Subcutaneous abdominal adipose tissue (tissue), 5 donors: ENCODE data around the gene DAGLA.

Experiments used
- H3K27ac ChIP-seq: one replicate; pipeline ENCODE4 v1.7.0; 2013; ENCODE audit warnings: low read depth, mild to moderate bottlenecking, inconsistent platforms, low read length, moderate library complexity
- H3K27me3 ChIP-seq, 5 donors: one replicate each; pipeline ENCODE4 v1.7.0; 2013; ENCODE audit warnings: low read length in 5 of 5, inconsistent platforms in 1 of 5; ENCODE audit not compliant: control insufficient read depth in 5 of 5, insufficient read depth in 4 of 5
- H3K36me3 ChIP-seq, 5 donors: one replicate each; pipeline ENCODE4 v1.7.0; 2013; ENCODE audit warnings: low read length in 5 of 5; ENCODE audit not compliant: control insufficient read depth in 5 of 5, insufficient read depth in 5 of 5
- H3K4me1 ChIP-seq, 5 donors: one replicate each; pipeline ENCODE4 v1.7.0; 2013; ENCODE audit warnings: low read length in 5 of 5, mild to moderate bottlenecking in 3 of 5, moderate library complexity in 1 of 5; ENCODE audit not compliant: control insufficient read depth in 5 of 5, insufficient read depth in 5 of 5
- H3K4me3 ChIP-seq, 5 donors: one replicate each; pipeline ENCODE4 v1.7.0; 2013; ENCODE audit warnings: low read length in 5 of 5, low read depth in 1 of 5
- H3K9ac ChIP-seq, 5 donors: one replicate each; pipeline ENCODE4 v1.7.0; 2013; ENCODE audit warnings: low read length in 5 of 5, mild to moderate bottlenecking in 4 of 5, moderate library complexity in 3 of 5
- H3K9me3 ChIP-seq, 5 donors: one replicate each; pipeline ENCODE4 v1.7.0; 2013; ENCODE audit warnings: low read length in 5 of 5; ENCODE audit not compliant: control insufficient read depth in 5 of 5
- donor health status: healthy.
- donor health status: healthy.
- donor health status: healthy.
- donor health status: healthy.
- donor health status: healthy.

The DAGLA gene

GRCh38 chr11:61720597-61720996, 40.4 kb downstream of the DAGLA start:
- no peak overlapping the region for H3K27ac ChIP-seq
- no peak overlapping the region for H3K9ac ChIP-seq
- peaks cover 0 to 3% (median 0%) of the 10 kb centered on the region in 5 donors for H3K27me3 ChIP-seq
- no peaks in the 10 kb centered on the region for H3K9me3 ChIP-seq
- H3K4me3 ChIP-seq, result no peak overlapping the region
- peaks cover 0 to 33% (median 18%) of the 10 kb centered on the region in 5 donors for H3K36me3 ChIP-seq
- peaks cover 1 to 40% (median 32%) of the 10 kb centered on the region in 5 donors for H3K4me1 ChIP-seq

GRCh38 chr11:61724437-61724836, 44.2 kb downstream of the DAGLA start:
- Histone ChIP-seq H3K36me3 (peaks cover 0 to 69% (median 41%) of the 10 kb centered on the region in 5 donors), H3K27me3 (no peaks in the 10 kb centered on the region), H3K27ac (no peak overlapping the region)

GRCh38 chr11:61725781-61726231, 45.6 kb downstream of the DAGLA start:
- Histone ChIP-seq H3K9ac (no peak overlapping the region), H3K4me1 (peaks cover 0 to 7% (median 1%) of the 10 kb centered on the region in 5 donors), H3K36me3 (peaks cover 0 to 70% (median 39%) of the 10 kb centered on the region in 5 donors), H3K27ac (no peak overlapping the region), H3K9me3 (no peaks in the 10 kb centered on the region), H3K27me3 (no peaks in the 10 kb centered on the region), H3K4me3 (no peak overlapping the region)

More at GRCh38 chr11:61724437-61724836, 44.2 kb downstream of the DAGLA start:
- Histone ChIP-seq H3K4me1 (peaks cover 0 to 7% (median 1%) of the 10 kb centered on the region in 5 donors), H3K9me3 (no peaks in the 10 kb centered on the region), H3K4me3 (no peak overlapping the region), H3K9ac (no peak overlapping the region)

GRCh38 chr11:61726775-61727174, 46.6 kb downstream of the DAGLA start:
- no peaks in the 10 kb centered on the region for H3K27me3 ChIP-seq
- no peak overlapping the region for H3K27ac ChIP-seq
- peaks cover 0 to 71% (median 36%) of the 10 kb centered on the region in 5 donors for H3K36me3 ChIP-seq
- peaks cover under 1 to 13% (median 1%) of the 10 kb centered on the region in 5 donors for H3K4me1 ChIP-seq
- no peak overlapping the region for H3K9ac ChIP-seq
- H3K9me3 ChIP-seq, result no peaks in the 10 kb centered on the region
- H3K4me3 ChIP-seq, result no peak overlapping the region

GRCh38 chr11:61727401-61727811, 47.2 kb downstream of the DAGLA start:
- Histone ChIP-seq H3K4me3 (no peak overlapping the region), H3K27me3 (no peaks in the 10 kb centered on the region), H3K9ac (no peak overlapping the region), H3K36me3 (peaks cover 0 to 70% (median 36%) of the 10 kb centered on the region in 5 donors), H3K4me1 (peaks cover 1 to 19% (median 8%) of the 10 kb centered on the region in 5 donors), H3K9me3 (no peaks in the 10 kb centered on the region), H3K27ac (no peak overlapping the region)

- H3K9ac ChIP-seq, result no peak overlapping the region
- H3K27ac ChIP-seq, result no peak overlapping the region
- no peaks in the 10 kb centered on the region for H3K9me3 ChIP-seq
- H3K4me1 ChIP-seq, result peaks cover 1 to 28% (median 16%) of the 10 kb centered on the region in 5 donors
- no peaks in the 10 kb centered on the region for H3K27me3 ChIP-seq
- peaks cover 0 to 61% (median 31%) of the 10 kb centered on the region in 5 donors for H3K36me3 ChIP-seq
- H3K4me3 ChIP-seq, result no peak overlapping the region
Measured at GRCh38 chr11:61728066-61728939, 48.1 kb downstream of the DAGLA start.

GRCh38 chr11:61728940-61729219, 48.7 kb downstream of the DAGLA start:
- Histone ChIP-seq H3K36me3 (peaks cover 0 to 57% (median 29%) of the 10 kb centered on the region in 5 donors), H3K27ac (no peak overlapping the region), H3K4me3 (no peak overlapping the region), H3K27me3 (no peaks in the 10 kb centered on the region), H3K9me3 (no peaks in the 10 kb centered on the region), H3K4me1 (peaks cover 1 to 31% (median 16%) of the 10 kb centered on the region in 5 donors), H3K9ac (no peak overlapping the region)

GRCh38 chr11:61730240-61730994, 50.2 kb downstream of the DAGLA start:
- Histone ChIP-seq H3K27ac (no peak overlapping the region), H3K9me3 (no peaks in the 10 kb centered on the region)

GRCh38 chr11:61731211-61731951, 51.2 kb downstream of the DAGLA start:
- Histone ChIP-seq H3K27ac (no peak overlapping the region), H3K4me1 (peaks cover 0 to 23% (median 15%) of the 10 kb centered on the region in 5 donors), H3K9ac (no peak overlapping the region), H3K36me3 (peaks cover 0 to 54% (median 35%) of the 10 kb centered on the region in 5 donors), H3K27me3 (no peaks in the 10 kb centered on the region), H3K4me3 (no peak overlapping the region), H3K9me3 (no peaks in the 10 kb centered on the region)

More at GRCh38 chr11:61730240-61730994, 50.2 kb downstream of the DAGLA start:
- H3K9ac ChIP-seq, result no peak overlapping the region
- no peak overlapping the region for H3K4me3 ChIP-seq
- H3K27me3 ChIP-seq, result no peaks in the 10 kb centered on the region
- peaks cover 0 to 23% (median 15%) of the 10 kb centered on the region in 5 donors for H3K4me1 ChIP-seq
- H3K36me3 ChIP-seq, result peaks cover 0 to 54% (median 32%) of the 10 kb centered on the region in 5 donors
